HepG2 (cell line): ENCODE data around the gene OR7A5.

ENCODE experiments used
- GPBP1L1 ChIP-seq: sonication (generic); formaldehyde crosslinking; IDR thresholded peaks from 2 replicates; pipeline ENCODE4 v1.5.0; 2020; ENCODE audit warnings: mild to moderate bottlenecking, missing genetic modification reagents
- MAZ ChIP-seq, 2 experiments: sonication (generic) in 1 of 2; formaldehyde crosslinking in 1 of 2; IDR thresholded peaks; 2 replicates each; pipeline versions ENCODE4 v1.5.0 to v1.6.1; 2012 to 2020; ENCODE audit warnings: low read depth in 2 of 2, mild to moderate bottlenecking in 2 of 2, borderline replicate concordance in 1 of 2, improper control_type of control experiment in 1 of 2, low read length in 1 of 2, missing genetic modification reagents in 1 of 2, moderate library complexity in 1 of 2
- RELA ChIP-seq: sonication (generic); formaldehyde crosslinking; IDR thresholded peaks from 2 replicates; pipeline ENCODE4 v1.4.0; 2020; ENCODE audit warnings: missing genetic modification reagents
- TARDBP ChIP-seq: sonication (generic); formaldehyde crosslinking; IDR thresholded peaks from 2 replicates; pipeline ENCODE4 v1.8.0; 2022; ENCODE audit warnings: mild to moderate bottlenecking, missing genetic modification reagents
- ZFP1 ChIP-seq: IDR thresholded peaks from 2 replicates; pipeline ENCODE4 v1.6.1; 2016
- ZFX ChIP-seq: sonication (generic); formaldehyde crosslinking; IDR thresholded peaks from 2 replicates; pipeline ENCODE4 v1.4.0; 2020; ENCODE audit warnings: mild to moderate bottlenecking, low read depth, missing genetic modification reagents, moderate library complexity
- ZNF121 ChIP-seq: sonication (generic); formaldehyde crosslinking; IDR thresholded peaks from 2 replicates; pipeline ENCODE4 v1.5.0; 2020; ENCODE audit warnings: mild to moderate bottlenecking, missing genetic modification reagents
- ZNF326 ChIP-seq: sonication (generic); formaldehyde crosslinking; IDR thresholded peaks from 2 replicates; pipeline ENCODE4 v1.4.0; 2020; ENCODE audit warnings: missing genetic modification reagents, borderline replicate concordance
- ZNF513 ChIP-seq: sonication (generic); formaldehyde crosslinking; conservative IDR thresholded peaks from 2 replicates; pipeline ENCODE4 v1.5.0; 2020; ENCODE audit warnings: missing genetic modification reagents
- TF ChIP-seq, protein P1 (sequence below): sonication (generic); formaldehyde crosslinking; IDR thresholded peaks from 2 replicates; pipeline ENCODE4 v1.5.0; 2020; ENCODE audit warnings: mild to moderate bottlenecking, missing genetic modification reagents, moderate library complexity
- TF ChIP-seq, protein P2 (sequence below): IDR thresholded peaks from 2 replicates; pipeline ENCODE4 v1.6.1; 2016

DNA sequence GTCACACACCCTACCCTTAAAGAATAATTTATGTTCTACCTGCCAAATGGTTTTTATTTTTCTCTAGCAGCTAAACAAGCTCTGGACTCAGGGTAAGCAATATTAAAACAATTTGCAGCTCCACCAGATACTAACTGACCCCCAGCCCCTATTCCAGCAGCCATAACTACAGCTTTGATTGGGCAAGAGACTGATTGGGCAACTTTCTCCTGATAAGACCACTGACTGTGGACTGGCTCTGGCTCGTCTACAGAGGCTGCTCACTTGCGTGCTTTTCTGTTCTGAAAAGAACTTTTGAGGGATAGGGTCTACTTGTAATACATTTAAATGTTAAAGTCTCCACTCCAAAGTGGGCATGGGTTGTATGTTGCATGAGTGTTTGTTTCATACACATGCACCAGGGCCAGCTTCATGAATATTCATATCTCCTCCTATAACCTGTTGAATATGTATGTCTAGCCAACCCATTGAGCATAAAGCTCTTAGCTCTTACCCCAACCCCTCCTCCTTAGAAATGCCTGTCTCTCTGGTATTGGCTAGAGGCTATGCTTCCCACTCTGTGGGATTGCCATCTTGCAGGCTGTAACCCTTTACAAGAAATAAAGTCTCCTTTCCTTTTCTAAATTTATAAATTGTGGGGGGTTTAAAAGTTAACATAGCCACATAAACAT lies 19.9 kb downstream of the OR7A5 start:
- TF ChIP-seq ZNF121 (CRISPR knock-in tag), result no peak
- no peak for TF ChIP-seq ZNF326 (CRISPR knock-in tag)
- no peak for TF ChIP-seq RELA (CRISPR knock-in tag)
- TF ChIP-seq, protein P1, sequence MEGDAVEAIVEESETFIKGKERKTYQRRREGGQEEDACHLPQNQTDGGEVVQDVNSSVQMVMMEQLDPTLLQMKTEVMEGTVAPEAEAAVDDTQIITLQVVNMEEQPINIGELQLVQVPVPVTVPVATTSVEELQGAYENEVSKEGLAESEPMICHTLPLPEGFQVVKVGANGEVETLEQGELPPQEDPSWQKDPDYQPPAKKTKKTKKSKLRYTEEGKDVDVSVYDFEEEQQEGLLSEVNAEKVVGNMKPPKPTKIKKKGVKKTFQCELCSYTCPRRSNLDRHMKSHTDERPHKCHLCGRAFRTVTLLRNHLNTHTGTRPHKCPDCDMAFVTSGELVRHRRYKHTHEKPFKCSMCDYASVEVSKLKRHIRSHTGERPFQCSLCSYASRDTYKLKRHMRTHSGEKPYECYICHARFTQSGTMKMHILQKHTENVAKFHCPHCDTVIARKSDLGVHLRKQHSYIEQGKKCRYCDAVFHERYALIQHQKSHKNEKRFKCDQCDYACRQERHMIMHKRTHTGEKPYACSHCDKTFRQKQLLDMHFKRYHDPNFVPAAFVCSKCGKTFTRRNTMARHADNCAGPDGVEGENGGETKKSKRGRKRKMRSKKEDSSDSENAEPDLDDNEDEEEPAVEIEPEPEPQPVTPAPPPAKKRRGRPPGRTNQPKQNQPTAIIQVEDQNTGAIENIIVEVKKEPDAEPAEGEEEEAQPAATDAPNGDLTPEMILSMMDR (CRISPR knock-in tag), result no peak
- no peak for TF ChIP-seq ZFP1 (CRISPR knock-in tag)
- TF ChIP-seq ZNF513, result no peak
- TF ChIP-seq GPBP1L1 (CRISPR knock-in tag), result no peak
- TF ChIP-seq ZFX (CRISPR knock-in tag), result no peak
- no peak for TF ChIP-seq TARDBP (CRISPR knock-in tag)
- TF ChIP-seq, protein P2, sequence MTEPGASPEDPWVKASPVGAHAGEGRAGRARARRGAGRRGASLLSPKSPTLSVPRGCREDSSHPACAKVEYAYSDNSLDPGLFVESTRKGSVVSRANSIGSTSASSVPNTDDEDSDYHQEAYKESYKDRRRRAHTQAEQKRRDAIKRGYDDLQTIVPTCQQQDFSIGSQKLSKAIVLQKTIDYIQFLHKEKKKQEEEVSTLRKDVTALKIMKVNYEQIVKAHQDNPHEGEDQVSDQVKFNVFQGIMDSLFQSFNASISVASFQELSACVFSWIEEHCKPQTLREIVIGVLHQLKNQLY, result no peak
- TF ChIP-seq MAZ (IDR thresholded peaks at IDR 0.05; ENCODE audit: borderline replicate concordance, low read depth, low read length), result no peak
- TF ChIP-seq MAZ (CRISPR knock-in tag; IDR thresholded peaks at IDR 0.05; ENCODE audit: low read depth), result no peak
